Measurements from ENCODE around the gene LPAR1. TPM values are rescaled to one million over a fixed set of nuclear protein-coding genes. Genes with fewer than 3 reads are reported as not detected.
"Not testable (repeated sequence)": the region's sequence is repeated elsewhere in the genome, so short reads cannot be mapped to it uniquely, and the experiment has no call there.

The LPAR1 gene
- total and polyA plus RNA-seq, 5 donors: 14.2 to 42.8 (median 33.7) TPM

GRCh38 chr9:111064160-111064837, 26.0 kb upstream of the LPAR1 start:
- no peak for ATAC-seq
- Histone ChIP-seq H3K9me3 (ENCODE audit: control insufficient read depth, low read length) (no peaks in the 10 kb centered on the region), H3K27ac (ENCODE audit: low read length) (no peak overlapping the region), H3K27me3 (ENCODE audit: control insufficient read depth, insufficient read depth) (no peaks in the 10 kb centered on the region), H3K4me1 (ENCODE audit: control insufficient read depth, insufficient read depth, low read length) (peaks cover 2% of the 10 kb centered on the region), H3K4me3 (ENCODE audit: low read length) (no peak overlapping the region)
- 69% methylated on average over 7 of the region's 7 CpGs for WGBS
- intact Hi-C loops (cut with DNase I): no loop called here
- DNase-seq: no peak

- intact Hi-C loops (cut with DNase I): no loop called here
- WGBS: 84% methylated on average over 3 of the region's 3 CpGs
- no peaks in the 10 kb centered on the region for H3K4me1 ChIP-seq (ENCODE audit: control insufficient read depth, insufficient read depth, low read length)
- no peak overlapping the region for H3K4me3 ChIP-seq (ENCODE audit: low read length)
- H3K27me3 ChIP-seq (ENCODE audit: control insufficient read depth, insufficient read depth): no peaks in the 10 kb centered on the region
- no peak overlapping the region for H3K27ac ChIP-seq (ENCODE audit: low read length)
- H3K9me3 ChIP-seq (ENCODE audit: control insufficient read depth, low read length): no peaks in the 10 kb centered on the region
- DNase-seq: no peak
- ATAC-seq: no peak
These were observed 25.1 kb upstream of the LPAR1 start for GRCh38 chr9:111063332-111063731.

GRCh38 chr9:111058166-111058565, 19.9 kb upstream of the LPAR1 start:
- ATAC-seq (no peak), DNase-seq (no peak)
- H3K27me3 ChIP-seq (ENCODE audit: control insufficient read depth, insufficient read depth): no peaks in the 10 kb centered on the region
- H3K27ac ChIP-seq (ENCODE audit: low read length): no peak overlapping the region
- no peak overlapping the region for H3K4me3 ChIP-seq (ENCODE audit: low read length)
- intact Hi-C loops (cut with DNase I): no loop called here
- H3K4me1 ChIP-seq (ENCODE audit: control insufficient read depth, insufficient read depth, low read length): no peaks in the 10 kb centered on the region
- 81% methylated on average over 3 of the region's 3 CpGs for WGBS
- no peaks in the 10 kb centered on the region for H3K9me3 ChIP-seq (ENCODE audit: control insufficient read depth, low read length)

GRCh38 chr9:111056538-111056937, 18.3 kb upstream of the LPAR1 start:
- intact Hi-C loops (cut with DNase I): no loop called here
- no peak for DNase-seq
- ATAC-seq: no peak
- no peaks in the 10 kb centered on the region for H3K27me3 ChIP-seq (ENCODE audit: control insufficient read depth, insufficient read depth)
- no peak overlapping the region for H3K4me3 ChIP-seq (ENCODE audit: low read length)
- H3K27ac ChIP-seq (ENCODE audit: low read length): no peak overlapping the region
- no peaks in the 10 kb centered on the region for H3K4me1 ChIP-seq (ENCODE audit: control insufficient read depth, insufficient read depth, low read length)
- H3K9me3 ChIP-seq (ENCODE audit: control insufficient read depth, low read length): no peaks in the 10 kb centered on the region
- WGBS: 40% methylated on average over 3 of the region's 3 CpGs

- no peaks in the 10 kb centered on the region for H3K4me1 ChIP-seq (ENCODE audit: control insufficient read depth, insufficient read depth, low read length)
- DNase-seq: no peak
- ATAC-seq: no peak
- WGBS: 78% methylated on average over 2 of the region's 2 CpGs
- H3K27me3 ChIP-seq (ENCODE audit: control insufficient read depth, insufficient read depth): no peaks in the 10 kb centered on the region
- intact Hi-C loops (cut with DNase I): no loop called here
- no peaks in the 10 kb centered on the region for H3K9me3 ChIP-seq (ENCODE audit: control insufficient read depth, low read length)
- no peak overlapping the region for H3K4me3 ChIP-seq (ENCODE audit: low read length)
- H3K27ac ChIP-seq (ENCODE audit: low read length): no peak overlapping the region
These were observed 14.5 kb upstream of the LPAR1 start for GRCh38 chr9:111052791-111053190.

GRCh38 chr9:111051400-111051799, 13.1 kb upstream of the LPAR1 start:
- ATAC-seq (no peak), DNase-seq (no peak)
- Histone ChIP-seq H3K4me3 (ENCODE audit: low read length) (no peak overlapping the region), H3K27me3 (ENCODE audit: control insufficient read depth, insufficient read depth) (no peaks in the 10 kb centered on the region), H3K4me1 (ENCODE audit: control insufficient read depth, insufficient read depth, low read length) (no peaks in the 10 kb centered on the region), H3K27ac (ENCODE audit: low read length) (no peak overlapping the region), H3K9me3 (ENCODE audit: control insufficient read depth, low read length) (no peaks in the 10 kb centered on the region)
- intact Hi-C loops (cut with DNase I): no loop called here
- 65% methylated on average over 3 of the region's 3 CpGs for WGBS

- H3K4me1 ChIP-seq (ENCODE audit: control insufficient read depth, insufficient read depth, low read length): no peaks in the 10 kb centered on the region
- no peak overlapping the region for H3K4me3 ChIP-seq (ENCODE audit: low read length)
- ATAC-seq (no peak), DNase-seq (no peak)
- H3K27me3 ChIP-seq (ENCODE audit: control insufficient read depth, insufficient read depth): no peaks in the 10 kb centered on the region
- intact Hi-C loops (cut with DNase I): no loop called here
- no peaks in the 10 kb centered on the region for H3K9me3 ChIP-seq (ENCODE audit: control insufficient read depth, low read length)
- no peak overlapping the region for H3K27ac ChIP-seq (ENCODE audit: low read length)
These were observed 12.5 kb upstream of the LPAR1 start for GRCh38 chr9:111050819-111051218.

GRCh38 chr9:111047287-111047686, 9.0 kb upstream of the LPAR1 start:
- H3K27ac ChIP-seq (ENCODE audit: low read length); H3K4me3 ChIP-seq (ENCODE audit: low read length); intact Hi-C loops (cut with DNase I); H3K4me1 ChIP-seq (ENCODE audit: control insufficient read depth, insufficient read depth, low read length); H3K9me3 ChIP-seq (ENCODE audit: control insufficient read depth, low read length); H3K27me3 ChIP-seq (ENCODE audit: control insufficient read depth, insufficient read depth); DNase-seq; ATAC-seq: not testable (repeated sequence)
- 96% methylated on average over 2 of the region's 2 CpGs for WGBS

GRCh38 chr9:111041902-111042301, 3.6 kb upstream of the LPAR1 start:
- Histone ChIP-seq H3K4me1 (ENCODE audit: control insufficient read depth, insufficient read depth, low read length) (no peaks in the 10 kb centered on the region), H3K9me3 (ENCODE audit: control insufficient read depth, low read length) (no peaks in the 10 kb centered on the region), H3K27me3 (ENCODE audit: control insufficient read depth, insufficient read depth) (no peaks in the 10 kb centered on the region), H3K4me3 (ENCODE audit: low read length) (no peak overlapping the region), H3K27ac (ENCODE audit: low read length) (no peak overlapping the region)
- DNase-seq (no peak), ATAC-seq (no peak)
- WGBS: 65% methylated on average over 5 of the region's 5 CpGs
- intact Hi-C loops (cut with DNase I): no loop called here

- H3K9me3 ChIP-seq (ENCODE audit: control insufficient read depth, low read length): no peaks in the 10 kb centered on the region
- no peaks in the 10 kb centered on the region for H3K4me1 ChIP-seq (ENCODE audit: control insufficient read depth, insufficient read depth, low read length)
- WGBS: 76% methylated on average over 3 of the region's 3 CpGs
- H3K4me3 ChIP-seq (ENCODE audit: low read length): no peak overlapping the region
- DNase-seq (no peak), ATAC-seq (no peak)
- H3K27me3 ChIP-seq (ENCODE audit: control insufficient read depth, insufficient read depth): no peaks in the 10 kb centered on the region
- H3K27ac ChIP-seq (ENCODE audit: low read length): no peak overlapping the region
- intact Hi-C loops (cut with DNase I): no loop called here
These were observed 2.2 kb upstream of the LPAR1 start for GRCh38 chr9:111040494-111040893.

- ATAC-seq (peak; percentile 11 to 28), DNase-seq (peak; percentile 19 to 57 (median 31))
- 28% methylated on average over 23 of the region's 23 CpGs for WGBS
- H3K4me3 ChIP-seq (ENCODE audit: low read length): peak overlapping the region; percentile 68
- intact Hi-C loops (cut with DNase I): no loop called here
- no peaks in the 10 kb centered on the region for H3K27me3 ChIP-seq (ENCODE audit: control insufficient read depth, insufficient read depth)
- H3K4me1 ChIP-seq (ENCODE audit: control insufficient read depth, insufficient read depth, low read length): no peaks in the 10 kb centered on the region
- H3K9me3 ChIP-seq (ENCODE audit: control insufficient read depth, low read length): no peaks in the 10 kb centered on the region
- peak overlapping the region; percentile 25 for H3K27ac ChIP-seq (ENCODE audit: low read length)
These were observed 1.1 kb upstream of the LPAR1 start for GRCh38 chr9:111039231-111039906.
